GM12892 (cell line): ENCODE measurements around the gene TMUB1.

ENCODE experiments used
- POLR2A ChIP-seq: IDR thresholded peaks from 2 replicates; pipeline ENCODE4 v1.6.1; 2011; ENCODE audit warnings: low read depth, low read length, control low read depth
- POLR2AphosphoS5 ChIP-seq: IDR thresholded peaks from 2 replicates; pipeline ENCODE4 v1.6.1; 2011; ENCODE audit warnings: low read depth, low read length, control low read depth

GRCh38 chr7:151032936-151033863, 50.1 kb downstream of the TMUB1 start:
- TF ChIP-seq POLR2A (no peak), POLR2AphosphoS5 (no peak)
